HG03354 (cell line): ENCODE results near the gene LRRC37A3.
A peak's percentile ranks its signal among the peaks of the same experiment; 100 is the strongest.
"Not testable (repeated sequence)": the region's sequence is repeated elsewhere in the genome, so short reads cannot be mapped to it uniquely, and the experiment has no call there.

Experiments used
- ATAC-seq: cut with Tn5 transposase; IDR thresholded peaks from one replicate; pipeline ENCODE4 v1.9.1; 2021; ENCODE audit warnings: mild to moderate bottlenecking; ENCODE audit not compliant: unreplicated experiment, poor library complexity, severe bottlenecking

The LRRC37A3 gene

DNA sequence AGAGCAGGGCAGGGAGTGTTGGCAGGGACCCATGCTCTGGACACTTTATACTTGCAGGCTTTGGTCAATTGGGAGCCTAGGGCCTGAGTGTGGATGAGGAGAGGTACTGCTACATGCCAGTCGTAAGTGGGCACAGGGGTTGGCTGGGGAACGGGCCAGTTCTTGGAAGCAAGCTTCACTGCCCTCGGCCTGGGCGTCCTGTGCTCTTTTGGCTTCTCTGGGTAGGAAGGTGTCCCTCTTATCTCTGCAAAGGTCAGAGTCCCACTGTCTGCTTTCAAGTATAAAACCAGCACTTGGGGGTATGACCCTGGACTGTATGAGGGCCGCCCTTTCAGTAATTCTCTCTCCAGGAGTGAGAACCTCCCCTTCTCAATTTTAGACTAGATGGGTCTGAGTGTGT is 80.8 kb downstream of the LRRC37A3 start:
- ATAC-seq = not testable (repeated sequence)

- ATAC-seq = peak; percentile 95
These were observed 82.1 kb downstream of the LRRC37A3 start for GRCh38 chr17:64837018-64837761.

- ATAC-seq = peak; percentile 41
These were observed 82.7 kb downstream of the LRRC37A3 start for GRCh38 chr17:64836623-64837017.

GRCh38 chr17:64834060-64834459 is 85.2 kb downstream of the LRRC37A3 start:
- not testable (repeated sequence) for ATAC-seq

DNA sequence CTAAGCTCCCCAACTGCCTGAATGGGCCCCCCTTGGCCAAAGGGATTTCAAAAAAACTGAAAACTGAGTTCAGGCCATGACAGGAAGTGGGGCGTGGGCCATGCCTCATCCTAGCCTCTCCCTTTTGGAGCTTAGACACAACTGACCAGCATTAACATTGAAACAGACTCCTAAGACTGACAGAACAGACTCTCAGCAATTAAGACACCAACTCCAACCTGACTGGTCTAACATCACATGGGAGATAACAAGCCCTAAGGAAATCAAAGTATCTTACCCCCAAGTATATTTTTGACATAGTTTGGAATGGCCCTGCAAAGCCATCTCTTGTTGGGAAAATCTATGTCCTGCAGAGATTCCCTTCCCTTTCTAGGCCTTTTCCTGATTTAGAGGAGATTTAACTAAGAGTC is 88.6 kb downstream of the LRRC37A3 start:
- ATAC-seq = not testable (repeated sequence)

GRCh38 chr17:64829824-64830630 is 89.3 kb downstream of the LRRC37A3 start:
- not testable (repeated sequence) for ATAC-seq

GRCh38 chr17:64829068-64829467 is 90.2 kb downstream of the LRRC37A3 start:
- not testable (repeated sequence) for ATAC-seq

DNA sequence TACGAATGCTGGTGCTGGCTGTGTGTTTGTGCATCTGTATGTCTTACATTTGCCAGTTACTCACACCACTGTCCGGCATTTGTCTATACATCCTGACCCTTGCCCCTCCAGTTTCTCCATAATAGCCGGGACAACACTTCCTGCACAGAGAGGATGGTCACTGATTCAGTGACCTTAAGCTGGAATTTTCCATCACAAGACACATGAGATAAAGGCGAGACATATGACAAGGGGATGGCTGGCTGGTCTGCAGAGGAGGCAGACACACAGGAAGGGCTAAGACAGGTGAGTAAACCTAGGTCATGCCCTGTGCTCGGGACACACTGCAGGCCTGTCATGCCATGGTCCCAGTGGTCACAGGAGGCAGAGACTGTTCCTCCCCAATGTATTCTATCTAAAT is 100.4 kb downstream of the LRRC37A3 start:
- not testable (repeated sequence) for ATAC-seq

DNA sequence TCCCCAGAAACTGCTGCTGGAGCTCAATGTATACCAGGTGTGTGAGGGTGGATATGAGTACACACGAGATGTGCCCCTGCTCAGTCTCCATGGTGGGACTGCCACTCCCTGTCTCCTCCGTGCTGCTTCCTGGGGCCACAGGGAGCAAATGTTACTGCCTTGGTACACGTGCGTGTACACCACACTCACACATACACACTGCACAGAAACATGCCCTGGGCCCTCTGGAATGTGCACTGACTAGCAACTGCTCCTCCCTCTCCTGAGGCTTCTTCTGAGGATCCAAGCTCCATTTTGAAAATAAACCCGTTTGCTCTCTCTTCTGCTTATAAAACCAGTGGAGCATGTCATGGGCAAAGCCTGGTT is 103.5 kb downstream of the LRRC37A3 start:
- not testable (repeated sequence) for ATAC-seq

- not testable (repeated sequence) for ATAC-seq
These were observed 104.1 kb downstream of the LRRC37A3 start for GRCh38 chr17:64814993-64815832.

DNA sequence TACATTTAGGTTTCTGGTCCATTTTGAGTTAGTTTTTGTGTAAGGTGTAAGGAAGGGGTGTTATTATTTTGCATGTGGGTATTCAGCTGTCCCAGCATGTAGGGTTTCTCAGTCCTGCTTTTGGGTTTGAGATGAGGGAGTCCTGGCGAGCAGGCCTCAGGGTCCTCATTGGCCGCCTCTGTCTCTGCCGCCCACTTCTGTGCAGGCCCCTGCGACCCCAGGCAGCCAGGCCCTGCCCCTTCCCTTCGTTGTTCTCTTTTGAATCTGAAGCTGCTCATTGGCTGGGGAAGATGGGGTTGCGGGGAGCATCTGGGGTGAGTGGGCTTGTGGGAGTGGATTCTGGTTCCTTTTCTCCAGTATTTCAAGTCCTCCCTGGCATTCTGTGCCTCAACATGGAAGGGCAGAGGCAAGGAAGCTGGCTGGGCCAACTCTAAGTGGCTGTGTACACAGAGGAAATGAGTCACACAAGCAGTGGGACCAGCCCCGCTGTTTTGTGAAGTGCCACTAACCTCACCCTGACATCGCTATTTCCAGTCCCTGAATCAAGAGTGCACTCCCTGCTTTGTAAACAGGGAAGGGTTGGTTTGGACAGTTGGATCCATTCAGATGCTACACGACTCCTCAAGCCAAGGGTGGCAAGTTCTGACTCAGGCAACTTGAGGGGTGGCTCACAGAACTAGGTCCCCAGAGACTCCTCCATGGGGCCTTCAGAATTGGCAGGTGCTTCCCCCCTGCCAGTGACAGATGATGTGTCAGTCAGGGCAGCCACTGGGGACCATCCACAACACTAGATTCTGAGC is 110.9 kb downstream of the LRRC37A3 start:
- peak; percentile 94 for ATAC-seq
